Measurements from ENCODE around the gene ZNF774. TPM values are rescaled to one million over a fixed set of nuclear protein-coding genes. Genes with fewer than 3 reads are reported as not detected.
"Not testable (repeated sequence)": the region's sequence is repeated elsewhere in the genome, so short reads cannot be mapped to it uniquely, and the experiment has no call there.

Gene ZNF774
- total and polyA plus RNA-seq, 4 donors = 0.19 to 1.0 (median 0.48) TPM

- Histone ChIP-seq H3K27ac (ENCODE audit: low read depth in 1 of 2, low read length in 2 of 2) (no peak overlapping the region), H3K27me3 (ENCODE audit: control insufficient read depth in 4 of 4, insufficient read depth in 4 of 4, low read length in 3 of 4) (no peaks in the 10 kb centered on the region)
- 90% methylated on average over 1 of the region's 1 CpG for WGBS
These were observed 7.4 kb upstream of the ZNF774 start for GRCh38 chr15:90344662-90345061.

GRCh38 chr15:90345857-90346256, 6.2 kb upstream of the ZNF774 start:
- TF ChIP-seq MAX (IDR thresholded peaks at IDR 0.05) (no peak), YY1 (IDR thresholded peaks at IDR 0.05) (no peak), RAD21 (IDR thresholded peaks at IDR 0.05) (no peak), CTCF (IDR thresholded peaks at IDR 0.05; ENCODE audit: low read depth, low read length, missing input control) (no peak), ZBTB33 (IDR thresholded peaks at IDR 0.05) (no peak), HNF4G (IDR thresholded peaks at IDR 0.05) (no peak), FOXA1 (IDR thresholded peaks at IDR 0.05) (no peak), JUND (IDR thresholded peaks at IDR 0.05) (no peak), EGR1 (IDR thresholded peaks at IDR 0.05; ENCODE audit: low read depth in 2 of 2) (no peak), GABPA (IDR thresholded peaks at IDR 0.05 in 1 of 2, conservative IDR thresholded peaks at IDR 0.05 in 1 of 2) (no peak), RXRA (IDR thresholded peaks at IDR 0.05) (no peak), ATF3 (IDR thresholded peaks at IDR 0.05) (no peak), HNF4A (conservative IDR thresholded peaks at IDR 0.05) (no peak), SP1 (IDR thresholded peaks at IDR 0.05) (no peak), FOXA2 (IDR thresholded peaks at IDR 0.05) (no peak), REST (IDR thresholded peaks at IDR 0.05) (no peak)
- no peak overlapping the region for H3K27ac ChIP-seq (ENCODE audit: low read depth in 1 of 2, low read length in 2 of 2)
- no peak for DNase-seq (ENCODE audit: low spot score)
- no peaks in the 10 kb centered on the region for H3K36me3 ChIP-seq (ENCODE audit: control insufficient read depth in 4 of 4, insufficient read depth in 3 of 4, low read depth in 1 of 4, low read length in 3 of 4)
- H3K9me3 ChIP-seq (ENCODE audit: control insufficient read depth in 4 of 4, low read length in 3 of 4) = no peaks in the 10 kb centered on the region
- H3K9ac ChIP-seq (ENCODE audit: low read depth in 1 of 2, low read length in 2 of 2) = no peak overlapping the region
- H3K4me3 ChIP-seq (ENCODE audit: low read depth in 1 of 3, low read length in 3 of 3) = no peak overlapping the region
- 39% methylated on average over 2 of the region's 2 CpGs for WGBS
- no peaks in the 10 kb centered on the region for H3K27me3 ChIP-seq (ENCODE audit: control insufficient read depth in 4 of 4, insufficient read depth in 4 of 4, low read length in 3 of 4)
- H3K4me1 ChIP-seq (ENCODE audit: control insufficient read depth in 4 of 4, insufficient read depth in 4 of 4, low read length in 3 of 4) = no peaks in the 10 kb centered on the region

More at GRCh38 chr15:90344662-90345061, 7.4 kb upstream of the ZNF774 start:
- DNase-seq (ENCODE audit: low spot score) = no peak
- H3K9me3 ChIP-seq (ENCODE audit: control insufficient read depth in 4 of 4, low read length in 3 of 4) = no peaks in the 10 kb centered on the region
- no peaks in the 10 kb centered on the region for H3K4me1 ChIP-seq (ENCODE audit: control insufficient read depth in 4 of 4, insufficient read depth in 4 of 4, low read length in 3 of 4)
- no peaks in the 10 kb centered on the region for H3K36me3 ChIP-seq (ENCODE audit: control insufficient read depth in 4 of 4, insufficient read depth in 3 of 4, low read depth in 1 of 4, low read length in 3 of 4)
- no peak overlapping the region for H3K9ac ChIP-seq (ENCODE audit: low read depth in 1 of 2, low read length in 2 of 2)
- TF ChIP-seq NR2F2 (IDR thresholded peaks at IDR 0.05) (no peak), EGR1 (IDR thresholded peaks at IDR 0.05; ENCODE audit: low read depth in 2 of 2) (no peak), RXRA (IDR thresholded peaks at IDR 0.05) (no peak), GABPA (IDR thresholded peaks at IDR 0.05 in 1 of 2, conservative IDR thresholded peaks at IDR 0.05 in 1 of 2) (no peak), JUND (IDR thresholded peaks at IDR 0.05) (no peak)
- H3K4me3 ChIP-seq (ENCODE audit: low read depth in 1 of 3, low read length in 3 of 3) = no peak overlapping the region

- H3K4me1 ChIP-seq (ENCODE audit: control insufficient read depth in 4 of 4, insufficient read depth in 4 of 4, low read length in 3 of 4); H3K4me3 ChIP-seq (ENCODE audit: low read depth in 1 of 3, low read length in 3 of 3); H3K27ac ChIP-seq (ENCODE audit: low read depth in 1 of 2, low read length in 2 of 2); H3K9ac ChIP-seq (ENCODE audit: low read depth in 1 of 2, low read length in 2 of 2); H3K27me3 ChIP-seq (ENCODE audit: control insufficient read depth in 4 of 4, insufficient read depth in 4 of 4, low read length in 3 of 4); DNase-seq (ENCODE audit: low spot score); H3K9me3 ChIP-seq (ENCODE audit: control insufficient read depth in 4 of 4, low read length in 3 of 4); H3K36me3 ChIP-seq (ENCODE audit: control insufficient read depth in 4 of 4, insufficient read depth in 3 of 4, low read depth in 1 of 4, low read length in 3 of 4): not testable (repeated sequence)
- WGBS = 98% methylated on average over 1 of the region's 1 CpG
These were observed 4.5 kb upstream of the ZNF774 start for GRCh38 chr15:90347431-90348065.

All from liver (tissue), 9 donors.